DND-41 (cell line): ENCODE measurements around the gene AP2A1.

Experiments used
- EZH2 ChIP-seq: IDR thresholded peaks from 3 replicates; pipeline ENCODE4 v1.6.1; 2012; ENCODE audit warnings: borderline replicate concordance, low read depth, mild to moderate bottlenecking, moderate library complexity, low read length, inconsistent platforms; ENCODE audit not compliant: severe bottlenecking
- TF ChIP-seq, protein P1 (sequence below): IDR thresholded peaks from 2 replicates; pipeline ENCODE4 v1.5.1; 2012; ENCODE audit warnings: borderline replicate concordance, low read length, moderate library complexity, mild to moderate bottlenecking; ENCODE audit not compliant: poor library complexity, severe bottlenecking; ENCODE audit errors: extremely low read depth

DNA sequence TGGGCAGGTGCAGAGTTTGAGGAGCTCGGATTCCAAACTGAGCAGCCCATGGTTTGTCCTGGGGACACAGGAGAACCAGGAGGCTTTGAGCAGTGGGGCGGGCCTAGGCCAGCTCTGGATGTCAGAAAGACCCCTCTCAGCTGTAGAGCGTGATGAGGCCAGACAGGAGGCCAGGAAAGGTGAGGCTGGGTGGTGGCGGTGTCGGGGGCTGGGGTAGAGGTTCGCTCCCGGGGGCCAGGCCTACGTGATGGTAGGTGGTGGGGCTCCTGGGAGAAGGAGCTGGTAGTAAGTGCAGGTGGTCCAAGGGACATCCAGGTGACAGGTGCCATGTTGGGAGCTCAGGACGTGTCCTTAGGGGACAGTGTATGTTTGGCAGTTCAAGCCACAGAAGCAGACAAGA is 70.6 kb downstream of the AP2A1 start:
- TF ChIP-seq, protein P1, sequence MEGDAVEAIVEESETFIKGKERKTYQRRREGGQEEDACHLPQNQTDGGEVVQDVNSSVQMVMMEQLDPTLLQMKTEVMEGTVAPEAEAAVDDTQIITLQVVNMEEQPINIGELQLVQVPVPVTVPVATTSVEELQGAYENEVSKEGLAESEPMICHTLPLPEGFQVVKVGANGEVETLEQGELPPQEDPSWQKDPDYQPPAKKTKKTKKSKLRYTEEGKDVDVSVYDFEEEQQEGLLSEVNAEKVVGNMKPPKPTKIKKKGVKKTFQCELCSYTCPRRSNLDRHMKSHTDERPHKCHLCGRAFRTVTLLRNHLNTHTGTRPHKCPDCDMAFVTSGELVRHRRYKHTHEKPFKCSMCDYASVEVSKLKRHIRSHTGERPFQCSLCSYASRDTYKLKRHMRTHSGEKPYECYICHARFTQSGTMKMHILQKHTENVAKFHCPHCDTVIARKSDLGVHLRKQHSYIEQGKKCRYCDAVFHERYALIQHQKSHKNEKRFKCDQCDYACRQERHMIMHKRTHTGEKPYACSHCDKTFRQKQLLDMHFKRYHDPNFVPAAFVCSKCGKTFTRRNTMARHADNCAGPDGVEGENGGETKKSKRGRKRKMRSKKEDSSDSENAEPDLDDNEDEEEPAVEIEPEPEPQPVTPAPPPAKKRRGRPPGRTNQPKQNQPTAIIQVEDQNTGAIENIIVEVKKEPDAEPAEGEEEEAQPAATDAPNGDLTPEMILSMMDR = no peak
- no peak for TF ChIP-seq EZH2
